ENCODE data around the gene PRR7. TPM values are rescaled to one million over a fixed set of nuclear protein-coding genes. Genes with fewer than 3 reads are reported as not detected.
A peak's percentile ranks its signal among the peaks of the same experiment; 100 is the strongest.

PRR7 gene
- total and polyA plus RNA-seq, 2 experiments from 2014 or later, result 4.8 to 11.7 TPM

GRCh38 chr5:177447611-177448243 lies 1.1 kb downstream of the PRR7 start:
- WGBS (ENCODE audit: low lambda C conversion rate, missing lambda C conversion rate), result 23% methylated on average over 23 of the region's 23 CpGs
- Histone ChIP-seq H3K9me2 (replicated peaks; ENCODE audit: insufficient read depth) (no peaks in the 10 kb centered on the region), H3K4me2 (peak overlapping the region; percentile 100), H3K36me3 (replicated peaks; ENCODE audit: insufficient read depth, low read depth) (no peaks in the 10 kb centered on the region), H3K4me1 (ENCODE audit: insufficient read depth) (peaks cover 13% of the 10 kb centered on the region), H3K79me2 (no peaks in the 10 kb centered on the region), H3K27me3 (peaks cover 3% of the 10 kb centered on the region), H2AFZ (no peak overlapping the region), H3K4me3 (no peak overlapping the region), H3K27ac (no peak overlapping the region), H4K20me1 (ENCODE audit: insufficient read depth, poor library complexity, severe bottlenecking) (no peaks in the 10 kb centered on the region), H3K9me3 (ENCODE audit: low read depth) (no peaks in the 10 kb centered on the region)
- peak; percentile 60 for DNase-seq (ENCODE audit: low spot score)
- TF ChIP-seq EZH2phosphoT487 (IDR thresholded peaks at IDR 0.05; ENCODE audit: low read depth, severe bottlenecking, unreplicated experiment), result no peak
- no peak for TF ChIP-seq CTCF (IDR thresholded peaks at IDR 0.05; ENCODE audit: poor library complexity)
- TF ChIP-seq EZH2 (IDR thresholded peaks at IDR 0.05; ENCODE audit: borderline replicate concordance), result no peak

- H3K4me1 ChIP-seq (ENCODE audit: insufficient read depth), result peaks cover 14% of the 10 kb centered on the region
- H3K27ac ChIP-seq, result no peak overlapping the region
- TF ChIP-seq EZH2 (IDR thresholded peaks at IDR 0.05; ENCODE audit: borderline replicate concordance), result no peak
- TF ChIP-seq EZH2phosphoT487 (IDR thresholded peaks at IDR 0.05; ENCODE audit: low read depth, severe bottlenecking, unreplicated experiment), result no peak
- no peak for TF ChIP-seq CTCF (IDR thresholded peaks at IDR 0.05; ENCODE audit: poor library complexity)
- WGBS (ENCODE audit: low lambda C conversion rate, missing lambda C conversion rate), result 86% methylated on average over 6 of the region's 6 CpGs
- DNase-seq (ENCODE audit: low spot score), result no peak
- no peak overlapping the region for H3K4me3 ChIP-seq
- peaks cover 3% of the 10 kb centered on the region for H3K27me3 ChIP-seq
- H4K20me1 ChIP-seq (ENCODE audit: insufficient read depth, poor library complexity, severe bottlenecking), result no peaks in the 10 kb centered on the region
- no peak overlapping the region for H2AFZ ChIP-seq
- H3K9me2 ChIP-seq (replicated peaks; ENCODE audit: insufficient read depth), result no peaks in the 10 kb centered on the region
- H3K4me2 ChIP-seq, result peak overlapping the region; percentile 100
- no peaks in the 10 kb centered on the region for H3K79me2 ChIP-seq
- no peaks in the 10 kb centered on the region for H3K36me3 ChIP-seq (replicated peaks; ENCODE audit: insufficient read depth, low read depth)
- no peaks in the 10 kb centered on the region for H3K9me3 ChIP-seq (ENCODE audit: low read depth)
Observed at GRCh38 chr5:177448244-177448950, 1.8 kb downstream of the PRR7 start.

DNA sequence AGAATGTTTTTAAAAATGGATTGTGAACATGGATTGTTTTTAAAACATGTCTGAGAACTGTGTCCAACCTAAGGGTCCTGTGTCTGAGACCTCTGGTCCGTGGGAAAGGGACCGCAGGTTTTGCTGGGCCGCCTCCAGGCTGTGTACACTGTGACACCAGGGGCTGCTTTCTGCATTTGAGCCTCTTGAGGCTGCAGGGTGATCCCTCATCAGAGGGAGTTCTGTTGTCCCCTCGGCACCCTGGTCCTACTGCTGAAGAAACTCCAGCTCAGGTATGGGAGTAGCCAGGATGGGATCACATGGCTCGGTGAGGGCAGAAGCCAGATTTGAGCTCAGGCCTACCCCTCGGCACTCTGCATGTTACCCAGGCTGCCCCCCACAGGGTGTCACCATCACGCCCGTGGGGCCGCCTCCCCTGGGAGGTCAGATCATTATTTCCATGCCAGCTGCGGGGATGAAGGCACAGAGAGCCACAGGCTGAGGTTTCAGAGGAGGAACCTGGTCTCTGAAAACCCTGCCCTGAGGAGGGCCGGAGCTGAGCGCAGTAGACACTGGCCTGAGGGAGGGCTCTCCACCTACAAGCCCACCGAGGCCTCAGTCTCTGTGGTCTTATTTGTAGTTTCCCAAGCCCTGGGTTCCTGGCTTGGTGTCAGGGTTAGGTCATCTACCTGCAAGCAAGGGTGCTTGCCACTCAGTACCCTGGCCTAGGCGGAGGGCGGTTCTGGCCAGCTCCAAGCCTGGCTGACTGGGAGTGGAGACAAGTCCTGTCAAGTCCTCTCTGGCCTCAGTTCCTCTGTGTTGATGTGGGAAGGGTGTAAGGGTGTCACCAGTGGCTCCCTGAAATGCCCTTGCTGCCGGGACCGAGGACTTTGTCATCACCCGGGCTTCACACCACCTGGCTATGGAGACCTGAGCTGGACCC lies 2.8 kb downstream of the PRR7 start:
- peaks cover 22% of the 10 kb centered on the region for H3K4me1 ChIP-seq (ENCODE audit: insufficient read depth)
- TF ChIP-seq EZH2 (IDR thresholded peaks at IDR 0.05; ENCODE audit: borderline replicate concordance) (no peak), EZH2phosphoT487 (IDR thresholded peaks at IDR 0.05; ENCODE audit: low read depth, severe bottlenecking, unreplicated experiment) (no peak), CTCF (IDR thresholded peaks at IDR 0.05; ENCODE audit: poor library complexity) (no peak)
- no peaks in the 10 kb centered on the region for H3K36me3 ChIP-seq (replicated peaks; ENCODE audit: insufficient read depth, low read depth)
- H3K27me3 ChIP-seq, result peaks cover 3% of the 10 kb centered on the region
- H3K4me3 ChIP-seq, result no peak overlapping the region
- no peak for DNase-seq (ENCODE audit: low spot score)
- H3K9me3 ChIP-seq (ENCODE audit: low read depth), result no peaks in the 10 kb centered on the region
- H3K79me2 ChIP-seq, result no peaks in the 10 kb centered on the region
- H3K4me2 ChIP-seq, result no peak overlapping the region
- no peak overlapping the region for H3K27ac ChIP-seq
- 89% methylated on average over 18 of the region's 18 CpGs for WGBS (ENCODE audit: low lambda C conversion rate, missing lambda C conversion rate)
- no peaks in the 10 kb centered on the region for H3K9me2 ChIP-seq (replicated peaks; ENCODE audit: insufficient read depth)
- H4K20me1 ChIP-seq (ENCODE audit: insufficient read depth, poor library complexity, severe bottlenecking), result no peaks in the 10 kb centered on the region
- no peak overlapping the region for H2AFZ ChIP-seq

Data from hepatocyte (in vitro differentiated cells).